Measurements from ENCODE around the gene TMEM164.
A peak's percentile ranks its signal among the peaks of the same experiment; 100 is the strongest.

TMEM164 gene

DNA sequence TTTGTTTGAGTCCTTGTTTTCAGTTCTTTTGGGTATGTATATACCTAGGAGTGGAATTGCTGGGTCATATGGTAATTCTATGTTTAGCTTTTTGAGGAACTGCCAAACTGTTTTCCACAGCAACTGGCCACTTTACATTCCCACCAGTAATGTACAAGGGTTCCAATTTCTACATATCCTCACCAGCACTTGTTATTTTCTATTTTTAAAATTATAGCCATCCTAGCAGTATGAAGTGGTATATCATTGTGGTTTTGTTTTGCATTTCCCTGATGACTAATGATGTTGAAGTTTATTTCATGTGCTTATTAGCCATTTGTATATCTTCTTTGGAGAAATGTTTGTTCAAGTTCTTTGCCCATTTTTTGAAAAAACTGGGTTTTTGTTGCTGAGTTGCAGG is 39.6 kb downstream of the TMEM164 start:
- DNase-seq = no peak

DNA sequence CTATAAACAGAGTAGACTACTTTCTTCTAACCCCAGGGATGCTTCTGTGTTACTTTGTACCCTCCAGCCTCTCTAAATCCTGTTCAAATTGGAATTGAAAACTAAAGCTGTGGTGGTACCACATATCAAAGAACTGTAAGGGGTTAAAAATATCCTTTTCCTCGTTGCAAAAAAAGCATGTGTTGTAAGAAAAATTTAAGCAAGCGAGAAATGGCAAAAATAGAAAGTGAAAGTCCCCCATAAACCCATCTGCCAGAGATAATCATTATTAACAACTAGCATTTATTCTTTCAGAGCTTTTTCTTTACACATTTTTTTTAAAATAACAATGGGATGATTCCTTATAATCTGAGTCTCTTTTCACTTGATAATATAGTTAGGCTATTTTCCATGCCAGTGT is 40.6 kb downstream of the TMEM164 start:
- no peak for DNase-seq

GRCh38 chrX:110044346-110045249 is 41.7 kb downstream of the TMEM164 start:
- no peak for DNase-seq

DNA sequence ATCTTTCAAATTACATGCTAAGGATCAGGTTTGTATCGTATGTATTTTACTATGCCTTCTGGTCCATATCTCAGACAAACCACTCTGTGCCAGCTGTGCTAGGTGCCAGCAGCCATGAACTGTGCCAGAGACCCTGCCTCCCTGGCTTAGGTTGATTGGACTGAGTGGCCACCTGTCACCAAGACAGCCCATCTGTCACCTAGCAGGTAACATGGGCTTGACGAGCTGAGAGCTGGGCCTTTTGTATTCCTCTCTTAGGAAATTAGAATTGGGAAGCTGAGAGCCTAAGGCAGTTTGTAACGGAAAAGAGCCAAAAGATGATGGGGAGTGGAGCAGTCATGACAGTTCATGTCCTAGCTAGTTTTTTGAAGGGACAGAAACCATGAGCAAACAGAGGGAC is 42.5 kb downstream of the TMEM164 start:
- DNase-seq = no peak

GRCh38 chrX:110046001-110046400 is 43.1 kb downstream of the TMEM164 start:
- no peak for DNase-seq

- DNase-seq = no peak
Measured at GRCh38 chrX:110046971-110047370, 44.1 kb downstream of the TMEM164 start.

GRCh38 chrX:110049096-110049495 is 46.2 kb downstream of the TMEM164 start:
- DNase-seq = no peak

- DNase-seq = no peak
Measured at GRCh38 chrX:110050386-110050785, 47.5 kb downstream of the TMEM164 start.

- DNase-seq = no peak
Measured at GRCh38 chrX:110050901-110051300, 48.0 kb downstream of the TMEM164 start.

- DNase-seq = no peak
Measured at GRCh38 chrX:110051559-110051958, 48.6 kb downstream of the TMEM164 start.

DNA sequence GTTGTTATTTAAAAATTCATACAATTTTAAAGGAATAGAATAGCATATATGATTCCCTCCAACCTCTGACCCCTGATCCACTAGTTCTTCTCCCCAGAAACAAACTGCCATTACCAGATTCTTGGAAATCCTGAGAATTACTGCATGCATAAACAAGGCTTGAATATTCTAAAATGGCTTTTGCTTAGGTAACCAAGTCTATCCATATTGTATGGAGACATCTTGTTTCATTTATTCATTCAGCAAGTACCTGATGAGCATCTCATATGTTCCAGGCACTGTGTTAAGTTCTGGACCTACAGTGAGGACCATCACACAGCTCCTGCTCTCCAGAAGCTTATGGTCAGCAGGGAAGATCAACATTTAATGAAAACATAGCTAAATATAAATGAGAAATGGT is 49.4 kb downstream of the TMEM164 start:
- DNase-seq = no peak

DNA sequence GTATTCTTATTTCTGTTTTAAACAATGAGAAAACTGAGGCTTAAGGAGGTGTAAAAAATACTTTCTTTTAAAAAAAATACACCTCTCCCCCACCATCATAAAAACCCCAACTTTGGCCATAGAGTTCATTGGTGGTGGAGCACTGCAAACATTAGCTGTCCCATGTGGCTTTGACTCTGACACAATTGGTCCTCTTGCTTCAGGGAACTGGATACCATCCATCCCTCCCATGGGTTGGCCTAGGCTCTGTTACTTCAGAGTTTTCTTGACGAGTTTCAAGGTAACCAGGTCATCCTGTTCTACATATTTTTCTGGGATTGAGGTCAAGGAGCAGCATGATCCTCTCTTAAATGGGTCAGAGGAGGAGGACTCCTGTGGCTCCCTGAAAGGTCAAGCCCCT is 50.5 kb downstream of the TMEM164 start:
- no peak for DNase-seq

GRCh38 chrX:110055616-110056015 is 52.7 kb downstream of the TMEM164 start:
- DNase-seq = no peak

DNA sequence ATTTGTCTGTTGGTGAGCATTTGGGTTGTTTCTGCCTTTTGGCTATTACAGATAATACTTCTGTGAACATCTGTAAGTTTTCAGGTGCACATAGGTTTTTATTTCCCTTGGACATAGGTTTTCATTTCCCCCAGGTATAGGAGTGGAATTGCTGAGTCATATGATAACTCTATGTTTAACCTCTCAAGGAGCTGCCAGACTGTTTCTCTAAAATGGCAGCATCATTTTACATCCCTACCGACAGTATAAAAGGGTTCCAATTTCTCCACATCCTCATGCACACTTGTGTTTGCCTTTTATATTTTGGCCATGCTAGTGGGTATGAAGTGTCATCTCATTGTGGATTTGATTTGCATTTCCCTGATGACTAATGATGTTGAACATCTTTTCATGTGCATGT is 53.5 kb downstream of the TMEM164 start:
- DNase-seq = peak; percentile 10

GRCh38 chrX:110059410-110059809 is 56.5 kb downstream of the TMEM164 start:
- DNase-seq = no peak

DNA sequence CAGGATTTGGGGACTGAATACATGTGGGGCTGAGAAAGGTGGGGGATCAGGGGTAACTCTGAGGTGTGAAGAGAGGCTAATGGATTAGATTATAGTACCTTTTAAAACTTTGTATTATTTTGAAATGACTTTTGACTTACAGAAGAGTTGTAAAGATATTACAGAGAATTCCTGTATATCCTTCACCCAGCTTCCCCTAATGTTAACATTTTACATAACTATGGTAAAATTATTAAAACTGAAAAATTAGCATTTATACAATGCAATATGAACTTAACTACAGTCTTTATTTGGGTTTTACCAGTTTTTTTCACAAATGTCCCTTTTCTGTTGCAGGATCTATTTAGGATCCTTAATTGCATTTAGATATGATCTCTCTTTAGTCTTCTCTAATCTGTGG is 57.4 kb downstream of the TMEM164 start:
- DNase-seq = no peak

- DNase-seq = no peak
Measured at GRCh38 chrX:110060846-110061537, 58.1 kb downstream of the TMEM164 start.

GRCh38 chrX:110062919-110063318 is 60.0 kb downstream of the TMEM164 start:
- DNase-seq = no peak

DNA sequence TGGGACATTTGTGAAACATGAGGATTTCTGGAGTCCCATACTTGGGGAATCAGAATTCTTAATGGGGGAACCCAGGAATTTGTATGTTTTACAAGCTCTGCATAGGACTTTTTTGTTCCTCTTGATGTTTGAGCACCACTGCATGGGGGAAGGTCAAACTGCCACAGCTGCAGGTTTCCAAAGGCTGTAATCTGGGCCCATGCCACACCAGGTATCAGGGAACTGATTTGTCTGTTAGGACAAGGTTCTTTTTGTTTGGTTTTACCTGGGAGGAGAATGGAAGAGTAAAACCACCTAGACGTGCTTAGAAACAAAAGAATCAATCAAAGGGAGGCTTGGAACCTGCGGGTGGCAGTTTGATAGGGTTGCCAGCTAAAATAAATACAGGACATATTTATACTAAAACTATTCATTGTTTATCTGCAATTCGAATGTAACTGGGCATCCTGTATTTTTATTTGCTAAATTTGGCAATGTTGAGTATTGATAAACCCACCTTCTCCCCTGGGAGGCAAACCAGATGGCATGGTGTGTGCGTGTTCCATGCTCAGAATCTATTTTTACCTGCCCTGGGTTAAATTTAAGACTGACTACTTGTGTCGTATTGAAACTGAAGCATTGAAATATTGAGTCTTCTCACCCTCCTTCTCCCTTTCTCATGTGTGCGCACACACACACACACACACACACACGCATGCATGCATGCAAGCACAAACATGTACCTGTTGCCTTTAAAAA is 63.7 kb downstream of the TMEM164 start:
- no peak for DNase-seq

GRCh38 chrX:110070970-110071369 is 68.1 kb downstream of the TMEM164 start:
- DNase-seq = no peak

DNA sequence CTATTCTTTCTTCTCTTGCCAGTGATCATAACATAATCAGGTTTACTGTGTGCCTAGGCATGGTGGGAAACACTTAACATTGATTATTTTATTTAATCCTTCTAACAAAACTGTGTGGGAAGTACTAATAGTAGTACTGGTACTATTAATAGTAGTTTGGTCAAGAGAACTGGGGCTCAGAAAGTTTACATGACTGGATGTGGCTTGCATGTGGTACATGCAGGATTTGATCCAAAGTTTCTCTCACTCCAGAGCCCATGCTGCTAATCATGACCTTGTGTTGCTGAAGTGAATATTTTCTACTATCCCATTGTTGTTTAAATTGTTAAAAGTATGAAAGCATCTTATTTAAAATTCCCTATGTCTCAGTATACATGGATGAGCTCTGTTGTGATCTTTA is 78.4 kb downstream of the TMEM164 start:
- DNase-seq = no peak

DNA sequence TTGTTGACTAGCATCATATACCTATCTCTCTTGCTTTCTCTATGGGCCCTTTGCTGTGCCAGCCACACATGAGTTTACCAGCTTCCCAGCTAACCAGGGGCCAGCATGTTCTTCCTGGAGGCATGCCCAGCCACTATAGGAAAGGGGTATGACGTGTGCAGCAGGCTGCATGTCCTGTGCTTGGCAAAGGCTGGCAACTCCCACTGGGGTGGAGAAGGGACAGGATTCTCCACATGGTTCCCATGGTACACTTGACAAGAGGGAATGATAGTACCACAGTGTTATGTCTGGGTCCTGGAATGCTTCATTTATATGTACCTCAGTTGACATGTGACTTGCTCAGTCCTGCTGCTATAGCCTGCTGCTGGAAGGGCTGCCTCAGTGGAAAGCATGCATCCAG is 78.8 kb downstream of the TMEM164 start:
- no peak for DNase-seq

- no peak for DNase-seq
Measured at GRCh38 chrX:110082161-110082560, 79.2 kb downstream of the TMEM164 start.
